H9 (cell line): ENCODE results near the gene LKAAEAR1. TPM values are rescaled to one million over a fixed set of nuclear protein-coding genes. Genes with fewer than 3 reads are reported as not detected.

ENCODE experiments used
- DNase-seq: peaks from one replicate; pipeline ENCODE4 v3.0.0-alpha.2; 2017
- H2AFZ ChIP-seq: one replicate; pipeline ENCODE4 v1.6.1; 2013; ENCODE audit warnings: mild to moderate bottlenecking, low read length, control low read depth, moderate library complexity
- H2AK5ac ChIP-seq: 2 replicates; pipeline ENCODE4 v1.6.1; 2013; ENCODE audit warnings: low read length, control low read depth, mixed read lengths; ENCODE audit not compliant: insufficient read length
- H2BK120ac ChIP-seq: one replicate; pipeline ENCODE4 v1.6.1; 2013; ENCODE audit warnings: low read depth, mild to moderate bottlenecking, low read length, control low read depth, inconsistent platforms; ENCODE audit not compliant: poor library complexity, severe bottlenecking
- H2BK12ac ChIP-seq: 2 replicates; pipeline ENCODE4 v1.6.1; 2013; ENCODE audit warnings: low read length, control low read depth, mixed read lengths, low read depth; ENCODE audit not compliant: insufficient read length
- H2BK15ac ChIP-seq: 2 replicates; pipeline ENCODE4 v1.6.1; 2013; ENCODE audit warnings: low read depth, low read length, control low read depth
- H2BK20ac ChIP-seq: one replicate; pipeline ENCODE4 v1.6.1; 2013; ENCODE audit warnings: low read depth, mild to moderate bottlenecking, low read length, control low read depth, inconsistent platforms; ENCODE audit not compliant: poor library complexity, severe bottlenecking
- H2BK5ac ChIP-seq: 2 replicates; pipeline ENCODE4 v1.6.1; 2013; ENCODE audit warnings: low read length, control low read depth, mixed read lengths; ENCODE audit not compliant: insufficient read length
- H3K14ac ChIP-seq: 2 replicates; pipeline ENCODE4 v1.6.1; 2013; ENCODE audit warnings: low read length, control low read depth; ENCODE audit not compliant: insufficient read depth
- H3K18ac ChIP-seq: 2 replicates; pipeline ENCODE4 v1.6.1; 2013; ENCODE audit warnings: low read depth, mild to moderate bottlenecking, mixed read lengths, low read length, control low read depth; ENCODE audit not compliant: insufficient read length
- H3K23ac ChIP-seq: 2 replicates; pipeline ENCODE4 v1.6.1; 2013; ENCODE audit warnings: low read length, control low read depth, mixed read lengths, low read depth; ENCODE audit not compliant: insufficient read length
- H3K23me2 ChIP-seq: 2 replicates; pipeline ENCODE4 v1.6.1; 2013; ENCODE audit warnings: low read depth, mild to moderate bottlenecking, mixed read lengths, low read length, control low read depth; ENCODE audit not compliant: insufficient read length, poor library complexity, severe bottlenecking
- H3K27ac ChIP-seq: 2 replicates; pipeline ENCODE4 v1.5.1; 2013; ENCODE audit warnings: low read length, control low read depth, mixed read lengths, low read depth; ENCODE audit not compliant: insufficient read length
- H3K27me3 ChIP-seq: 2 replicates; pipeline ENCODE4 v1.6.1; 2013; ENCODE audit warnings: low read length, control low read depth, inconsistent platforms; ENCODE audit not compliant: insufficient read depth
- H3K4ac ChIP-seq: 2 replicates; pipeline ENCODE4 v1.6.1; 2013; ENCODE audit warnings: low read depth, mild to moderate bottlenecking, control low read depth, inconsistent platforms, low read length, moderate library complexity
- H3K4me1 ChIP-seq: 2 replicates; pipeline ENCODE4 v1.6.1; 2013; ENCODE audit warnings: low read length, control low read depth, inconsistent platforms; ENCODE audit not compliant: insufficient read depth
- H3K4me2 ChIP-seq: 2 replicates; pipeline ENCODE4 v1.6.1; 2013; ENCODE audit warnings: low read length, control low read depth, mixed read lengths; ENCODE audit not compliant: insufficient read length, insufficient read depth
- H3K56ac ChIP-seq: 2 replicates; pipeline ENCODE4 v1.6.1; 2013; ENCODE audit warnings: low read depth, mild to moderate bottlenecking, mixed read lengths, low read length, control low read depth; ENCODE audit not compliant: insufficient read length
- H3K79me1 ChIP-seq: 2 replicates; pipeline ENCODE4 v1.6.1; 2013; ENCODE audit warnings: low read depth, mild to moderate bottlenecking, moderate library complexity, low read length, control low read depth, inconsistent platforms; ENCODE audit not compliant: insufficient read depth, poor library complexity, severe bottlenecking
- H3K79me2 ChIP-seq: 2 replicates; pipeline ENCODE4 v1.6.1; 2013; ENCODE audit warnings: low read length, control low read depth, inconsistent platforms; ENCODE audit not compliant: insufficient read depth
- H3K9ac ChIP-seq: 2 replicates; pipeline ENCODE4 v1.6.1; 2013; ENCODE audit warnings: low read length, control low read depth, mixed read lengths; ENCODE audit not compliant: insufficient read length; ENCODE audit errors: extremely low read depth
- H3K9me3 ChIP-seq: one replicate; pipeline ENCODE4 v1.6.1; 2013; ENCODE audit warnings: low read depth, low read length, inconsistent platforms; ENCODE audit not compliant: control insufficient read depth
- H3T11ph ChIP-seq: one replicate; pipeline ENCODE4 v1.6.1; 2013; ENCODE audit warnings: mild to moderate bottlenecking, low read length, control low read depth, inconsistent platforms
- H4K20me1 ChIP-seq: one replicate; pipeline ENCODE4 v1.6.1; 2013; ENCODE audit not compliant: control insufficient read depth, insufficient read length, insufficient read depth
- H4K5ac ChIP-seq: 2 replicates; pipeline ENCODE4 v1.6.1; 2013; ENCODE audit warnings: low read depth, mild to moderate bottlenecking, mixed read lengths, low read length, control low read depth; ENCODE audit not compliant: insufficient read length
- H4K8ac ChIP-seq: replicated peaks from 2 replicates; pipeline ENCODE4 v1.6.1; 2013; ENCODE audit warnings: low read length, control low read depth, mixed read lengths, low read depth; ENCODE audit not compliant: insufficient read length
- H4K91ac ChIP-seq: 2 replicates; pipeline ENCODE4 v1.6.1; 2013; ENCODE audit warnings: low read depth, mild to moderate bottlenecking, moderate library complexity, mixed read lengths, low read length, control low read depth; ENCODE audit not compliant: insufficient read length
- H3K27ac Mint-ChIP-seq, 3 experiments: 2 replicates in 2 of 3; 3 replicates in 1 of 3; pipeline ENCODE4 v1.8.0; 2020 to 2021; ENCODE audit warnings: mixed read lengths in 3 of 3, mild to moderate bottlenecking in 1 of 3, moderate library complexity in 1 of 3
- H3K27me3 Mint-ChIP-seq: 2 replicates; pipeline ENCODE4 v1.8.0; 2021; ENCODE audit warnings: low read depth, mild to moderate bottlenecking, moderate library complexity, mixed read lengths
- H3K36me3 Mint-ChIP-seq, 3 experiments: 2 replicates in 2 of 3; 3 replicates in 1 of 3; pipeline ENCODE4 v1.8.0; 2020 to 2021; ENCODE audit warnings: low read depth in 3 of 3, mixed read lengths in 3 of 3; ENCODE audit not compliant: insufficient read depth in 1 of 3
- H3K4me1 Mint-ChIP-seq, 2 experiments: 2 replicates each; pipeline ENCODE4 v1.8.0; 2020; ENCODE audit warnings: mixed read lengths in 2 of 2
- H3K4me3 Mint-ChIP-seq, 2 experiments: 2 replicates in 1 of 2; 3 replicates in 1 of 2; pipeline ENCODE4 v1.8.0; 2020 to 2021; ENCODE audit warnings: mild to moderate bottlenecking in 2 of 2, mixed read lengths in 2 of 2, moderate library complexity in 1 of 2
- H3K9me3 Mint-ChIP-seq, 2 experiments: 2 replicates in 1 of 2; 3 replicates in 1 of 2; pipeline ENCODE4 v1.8.0; 2020; ENCODE audit warnings: mild to moderate bottlenecking in 2 of 2, mixed read lengths in 2 of 2, moderate library complexity in 1 of 2
- CTCF ChIP-seq: fragments of 200-600 bp; sonication (generic); conservative IDR thresholded peaks from 3 replicates; pipeline ENCODE4 v1.8.0; 2021; ENCODE audit warnings: antibody characterized with exemption, mild to moderate bottlenecking
- WGBS: extraction: QIAGEN DNeasy Blood & Tissue Kit; methylation state at CpG from one replicate; pipeline ENCODE4 v1.1.7; 2013; ENCODE audit warnings: missing lambda C conversion rate, low lambda C conversion rate, mixed read lengths; ENCODE audit not compliant: insufficient read length; ENCODE audit errors: extremely low coverage; 5-methylcytosine and 5-hydroxymethylcytosine counted together
- total RNA-seq: library from RNA; stranded (reverse); gene quantifications from 2 replicates; pipeline ENCODE4 v1.2.1, GENCODE V29; 2021

The LKAAEAR1 gene
- total RNA-seq, 1 experiment from 2014 or later, result 0.39 TPM

GRCh38 chr20:64053841-64054661 is 30.1 kb downstream of the LKAAEAR1 start:
- no peak overlapping the region for H4K8ac ChIP-seq
- Mint-ChIP-seq H3K27ac (no peak overlapping the region), H3K4me1 (peaks cover 21 to 30% of the 10 kb centered on the region in 2 experiments), H3K4me3 (no peak overlapping the region), H3K36me3 (no peaks in the 10 kb centered on the region; a peak in 1 of 7 replicates), H3K27me3 (peaks cover 34% of the 10 kb centered on the region), H3K9me3 (no peaks in the 10 kb centered on the region; a peak in 1 of 5 replicates)
- H3K27me3 ChIP-seq, result peaks cover 4% of the 10 kb centered on the region; the same call in 1 of the 2 replicates
- no peak overlapping the region for H3K9ac ChIP-seq
- H2AK5ac ChIP-seq, result no peak overlapping the region
- H2BK15ac ChIP-seq, result no peak overlapping the region
- no peaks in the 10 kb centered on the region for H3K4me1 ChIP-seq
- no peak overlapping the region for H2BK120ac ChIP-seq
- H3K4me2 ChIP-seq, result no peak overlapping the region
- no peak overlapping the region for H3K14ac ChIP-seq
- H4K5ac ChIP-seq, result no peak overlapping the region
- H3K79me1 ChIP-seq, result no peaks in the 10 kb centered on the region
- H3K23ac ChIP-seq, result no peak overlapping the region
- no peak overlapping the region for H3K27ac ChIP-seq
- H3K4ac ChIP-seq, result no peak overlapping the region
- H3K9me3 ChIP-seq, result no peaks in the 10 kb centered on the region
- H3K18ac ChIP-seq, result no peak overlapping the region
- H2BK12ac ChIP-seq, result no peak overlapping the region
- no peak overlapping the region for H2BK5ac ChIP-seq
- no peak overlapping the region for H2AFZ ChIP-seq
- no CpG with 5 or more reads among the region's 17 CpGs for WGBS
- no peak overlapping the region for H4K91ac ChIP-seq
- H3K79me2 ChIP-seq, result no peaks in the 10 kb centered on the region
- no peaks in the 10 kb centered on the region for H3K23me2 ChIP-seq
- no peak overlapping the region for H3K56ac ChIP-seq
- TF ChIP-seq CTCF, result peak; percentile 55
- no peaks in the 10 kb centered on the region for H4K20me1 ChIP-seq
- peak; percentile 78 for DNase-seq
- no peak overlapping the region for H2BK20ac ChIP-seq
- no peak overlapping the region for H3T11ph ChIP-seq
